ENCODE data around the gene SCARB1.
A peak's percentile ranks its signal among the peaks of the same experiment; 100 is the strongest.

SCARB1 gene

GRCh38 chr12:124866883-124867400 is 3.3 kb upstream of the SCARB1 start:
- peak; percentile 42 for DNase-seq
- in situ Hi-C loops (cut with MboI; ENCODE audit: low pct_unique_long_range_greater_than_20kb, low sequenced_read_pairs), result no loop called here

GRCh38 chr12:124866195-124866882 is 2.7 kb upstream of the SCARB1 start:
- no peak for DNase-seq
- in situ Hi-C loops (cut with MboI; ENCODE audit: low pct_unique_long_range_greater_than_20kb, low sequenced_read_pairs), result no loop called here

- in situ Hi-C loops (cut with MboI; ENCODE audit: low pct_unique_long_range_greater_than_20kb, low sequenced_read_pairs), result no loop called here
- no peak for DNase-seq
Measured at GRCh38 chr12:124865728-124866127, 2.1 kb upstream of the SCARB1 start.

GRCh38 chr12:124864326-124864752 is 675 bp upstream of the SCARB1 start:
- in situ Hi-C loops (cut with MboI; ENCODE audit: low pct_unique_long_range_greater_than_20kb, low sequenced_read_pairs), result no loop called here
- no peak for DNase-seq

- in situ Hi-C loops (cut with MboI; ENCODE audit: low pct_unique_long_range_greater_than_20kb, low sequenced_read_pairs), result no loop called here
- DNase-seq, result peak; percentile 41
Measured at GRCh38 chr12:124862768-124863415, 772 bp downstream of the SCARB1 start.

GRCh38 chr12:124861898-124862676 is 1.6 kb downstream of the SCARB1 start:
- no peak for DNase-seq
- in situ Hi-C loops (cut with MboI; ENCODE audit: low pct_unique_long_range_greater_than_20kb, low sequenced_read_pairs), result no loop called here

- no peak for DNase-seq
- in situ Hi-C loops (cut with MboI; ENCODE audit: low pct_unique_long_range_greater_than_20kb, low sequenced_read_pairs), result no loop called here
Measured at GRCh38 chr12:124861492-124861891, 2.2 kb downstream of the SCARB1 start.

GRCh38 chr12:124857921-124858461 is 5.7 kb downstream of the SCARB1 start:
- in situ Hi-C loops (cut with MboI; ENCODE audit: low pct_unique_long_range_greater_than_20kb, low sequenced_read_pairs), result no loop called here
- DNase-seq, result no peak

GRCh38 chr12:124856842-124857178 is 6.9 kb downstream of the SCARB1 start:
- in situ Hi-C loops (cut with MboI; ENCODE audit: low pct_unique_long_range_greater_than_20kb, low sequenced_read_pairs), result no loop called here
- no peak for DNase-seq

- DNase-seq, result peak; percentile 49
- in situ Hi-C loops (cut with MboI; ENCODE audit: low pct_unique_long_range_greater_than_20kb, low sequenced_read_pairs), result no loop called here
Measured at GRCh38 chr12:124856132-124856841, 7.4 kb downstream of the SCARB1 start.

- no peak for DNase-seq
- in situ Hi-C loops (cut with MboI; ENCODE audit: low pct_unique_long_range_greater_than_20kb, low sequenced_read_pairs), result no loop called here
Measured at GRCh38 chr12:124855275-124855957, 8.2 kb downstream of the SCARB1 start.

- in situ Hi-C loops (cut with MboI; ENCODE audit: low pct_unique_long_range_greater_than_20kb, low sequenced_read_pairs), result no loop called here
- DNase-seq, result no peak
Measured at GRCh38 chr12:124854637-124855184, 9.0 kb downstream of the SCARB1 start.

- no peak for DNase-seq
- in situ Hi-C loops (cut with MboI; ENCODE audit: low pct_unique_long_range_greater_than_20kb, low sequenced_read_pairs), result no loop called here
Measured at GRCh38 chr12:124853781-124854636, 9.7 kb downstream of the SCARB1 start.

- no peak for DNase-seq
Measured at GRCh38 chr12:124852911-124853427, 10.7 kb downstream of the SCARB1 start.

GRCh38 chr12:124852329-124852831 is 11.3 kb downstream of the SCARB1 start:
- peak; percentile 58 for DNase-seq

More at GRCh38 chr12:124852911-124853427, 10.7 kb downstream of the SCARB1 start:
- in situ Hi-C loops (cut with MboI; ENCODE audit: low pct_unique_long_range_greater_than_20kb, low sequenced_read_pairs), result no loop called here

GRCh38 chr12:124851342-124851741 is 12.3 kb downstream of the SCARB1 start:
- in situ Hi-C loops (cut with MboI; ENCODE audit: low pct_unique_long_range_greater_than_20kb, low sequenced_read_pairs), result no loop called here
- no peak for DNase-seq

More at GRCh38 chr12:124852329-124852831, 11.3 kb downstream of the SCARB1 start:
- in situ Hi-C loops (cut with MboI; ENCODE audit: low pct_unique_long_range_greater_than_20kb, low sequenced_read_pairs), result no loop called here

GRCh38 chr12:124849382-124849781 is 14.3 kb downstream of the SCARB1 start:
- in situ Hi-C loops (cut with MboI; ENCODE audit: low pct_unique_long_range_greater_than_20kb, low sequenced_read_pairs), result no loop called here
- DNase-seq, result no peak
